ENCODE results near the gene PPP1R16B. TPM values are rescaled to one million over a fixed set of nuclear protein-coding genes. Genes with fewer than 3 reads are reported as not detected.

The PPP1R16B gene
- total RNA-seq, 1 donor from 2014 or later = 135 TPM

- peak in 1 of 2 donors; percentile 42 for DNase-seq (ENCODE audit: low read depth in 2 of 2)
These were observed 69.1 kb downstream of the PPP1R16B start for GRCh38 chr20:38874460-38875174.

- peak; percentile 91 to 94 for DNase-seq (ENCODE audit: low read depth in 2 of 2)
These were observed 69.9 kb downstream of the PPP1R16B start for GRCh38 chr20:38875175-38875993.

- no peak for DNase-seq (ENCODE audit: low read depth in 2 of 2)
These were observed 72.0 kb downstream of the PPP1R16B start for GRCh38 chr20:38877483-38877882.

GRCh38 chr20:38878866-38879265 lies 73.4 kb downstream of the PPP1R16B start:
- DNase-seq (ENCODE audit: low read depth in 2 of 2) = peak in 1 of 2 donors; percentile 36

- no peak for DNase-seq (ENCODE audit: low read depth in 2 of 2)
These were observed 75.6 kb downstream of the PPP1R16B start for GRCh38 chr20:38880952-38881735.

- no peak for DNase-seq (ENCODE audit: low read depth in 2 of 2)
These were observed 76.4 kb downstream of the PPP1R16B start for GRCh38 chr20:38881806-38882440.

- no peak for DNase-seq (ENCODE audit: low read depth in 2 of 2)
These were observed 77.1 kb downstream of the PPP1R16B start for GRCh38 chr20:38882600-38882999.

- peak in 1 of 2 donors; percentile 71 for DNase-seq (ENCODE audit: low read depth in 2 of 2)
These were observed 77.8 kb downstream of the PPP1R16B start for GRCh38 chr20:38883081-38883980.

GRCh38 chr20:38883981-38884733 lies 78.7 kb downstream of the PPP1R16B start:
- DNase-seq (ENCODE audit: low read depth in 2 of 2) = no peak

GRCh38 chr20:38885357-38885756 lies 79.9 kb downstream of the PPP1R16B start:
- DNase-seq (ENCODE audit: low read depth in 2 of 2) = no peak

GRCh38 chr20:38888059-38888831 lies 82.7 kb downstream of the PPP1R16B start:
- no peak for DNase-seq (ENCODE audit: low read depth in 2 of 2)

- no peak for DNase-seq (ENCODE audit: low read depth in 2 of 2)
These were observed 83.6 kb downstream of the PPP1R16B start for GRCh38 chr20:38889050-38889449.

GRCh38 chr20:38889792-38890496 lies 84.4 kb downstream of the PPP1R16B start:
- DNase-seq (ENCODE audit: low read depth in 2 of 2) = no peak

- DNase-seq (ENCODE audit: low read depth in 2 of 2) = no peak
These were observed 85.0 kb downstream of the PPP1R16B start for GRCh38 chr20:38890497-38890818.

GRCh38 chr20:38892091-38892981 lies 86.8 kb downstream of the PPP1R16B start:
- DNase-seq (ENCODE audit: low read depth in 2 of 2) = no peak

- no peak for DNase-seq (ENCODE audit: low read depth in 2 of 2)
These were observed 87.6 kb downstream of the PPP1R16B start for GRCh38 chr20:38893056-38893564.

GRCh38 chr20:38893565-38894090 lies 88.1 kb downstream of the PPP1R16B start:
- DNase-seq (ENCODE audit: low read depth in 2 of 2) = peak in 1 of 2 donors; percentile 63

Measured in dermis microvascular lymphatic vessel endothelial cell (primary cell).